ENCODE data around the gene TIMM50. TPM values are rescaled to one million over a fixed set of nuclear protein-coding genes. Genes with fewer than 3 reads are reported as not detected.

Gene TIMM50
- 180 TPM for polyA plus RNA-seq (2012; ENCODE audit: insufficient read length, low read depth)

DNA sequence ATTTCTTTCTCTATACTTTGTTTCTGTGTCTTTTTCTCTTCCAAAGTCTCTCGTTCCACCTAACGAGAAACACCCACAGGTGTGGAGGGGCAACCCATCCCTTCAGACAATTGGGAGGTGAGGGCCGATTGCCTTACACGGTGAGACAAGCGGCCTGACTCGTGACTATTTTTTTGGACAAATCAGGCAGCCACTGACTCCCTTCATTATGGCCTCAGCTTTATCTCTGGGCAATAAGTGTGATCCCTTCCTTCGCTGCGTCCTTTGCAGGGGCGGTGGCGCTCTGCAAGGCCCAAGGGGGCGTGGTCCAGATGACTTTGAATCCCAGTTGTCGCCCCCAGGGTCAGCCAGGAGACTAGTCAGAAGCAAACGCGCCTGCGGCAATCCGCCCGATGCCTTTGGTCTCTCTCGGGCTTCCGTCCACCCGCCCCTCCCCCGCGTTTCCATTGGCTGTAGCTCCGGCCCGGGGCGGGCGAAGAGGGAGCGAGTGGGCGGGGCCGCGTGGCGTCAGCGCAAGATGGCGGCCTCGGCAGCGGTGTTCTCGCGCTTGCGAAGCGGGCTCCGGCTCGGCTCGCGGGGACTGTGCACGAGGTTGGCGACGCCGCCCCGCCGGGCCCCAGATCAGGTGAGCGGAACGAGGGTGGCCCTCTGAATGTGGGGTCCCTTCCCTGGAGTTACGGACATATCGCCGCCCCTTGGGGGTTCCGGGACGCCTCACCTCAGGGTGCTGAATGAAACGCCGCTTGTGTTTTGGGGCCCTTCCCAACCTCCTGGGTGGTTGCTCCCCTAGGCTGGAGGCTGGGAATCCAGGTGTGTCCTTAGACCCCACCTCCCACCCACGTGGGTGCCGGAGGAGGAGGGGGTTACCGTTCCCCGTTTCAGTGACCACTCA is at the start of gene TIMM50:
Gene TIMM50 (plus strand): TSS at position 502 of the 892 bp plus-strand sequence. CDS start 16 bp downstream, at position 518.
- TF ChIP-seq POLR2AphosphoS5 (IDR thresholded peaks at IDR 0.05; ENCODE audit: low read depth, low read length): peak; percentile 80
- TF ChIP-seq TAF1 (IDR thresholded peaks at IDR 0.05; ENCODE audit: borderline replicate concordance, insufficient read depth, low read length): peak; percentile 96
- TF ChIP-seq REST (IDR thresholded peaks at IDR 0.05; ENCODE audit: insufficient read depth in 1 of 2, low read depth in 2 of 2, low read length in 2 of 2): peak; percentile 52 to 57; a peak in 1 of 4 replicates
- TF ChIP-seq SIN3A (IDR thresholded peaks at IDR 0.05; ENCODE audit: borderline replicate concordance, insufficient read depth, low read length): no peak
- peak; percentile 84 for TF ChIP-seq FOXP2 (optimal IDR thresholded peaks at IDR 0.05; ENCODE audit: borderline replicate concordance, extremely low read depth, extremely low read length, insufficient read depth)

DNA sequence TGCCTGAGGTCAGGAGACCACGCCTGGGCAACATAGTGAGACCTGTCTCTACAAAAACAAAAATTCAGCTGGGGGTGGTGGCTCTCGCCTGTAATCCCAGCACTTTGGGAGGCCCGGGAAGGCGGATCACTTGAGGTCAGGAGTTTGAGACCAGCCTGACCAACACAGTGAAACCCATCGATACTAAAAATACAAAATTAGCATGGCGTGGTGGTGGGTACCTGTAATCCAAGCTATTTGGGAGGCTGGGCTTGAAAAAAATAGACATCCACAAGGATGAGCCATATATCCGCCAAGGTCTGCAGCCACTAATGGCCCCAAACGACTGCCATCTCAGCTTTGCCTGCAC is 48.0 kb upstream of the TIMM50 start:
- TF ChIP-seq FOXP2 (optimal IDR thresholded peaks at IDR 0.05; ENCODE audit: borderline replicate concordance, extremely low read depth, extremely low read length, insufficient read depth): no peak
- no peak for TF ChIP-seq TAF1 (IDR thresholded peaks at IDR 0.05; ENCODE audit: borderline replicate concordance, insufficient read depth, low read length)
- TF ChIP-seq REST (IDR thresholded peaks at IDR 0.05; ENCODE audit: insufficient read depth in 1 of 2, low read depth in 2 of 2, low read length in 2 of 2): no peak
- TF ChIP-seq SIN3A (IDR thresholded peaks at IDR 0.05; ENCODE audit: borderline replicate concordance, insufficient read depth, low read length): no peak
- TF ChIP-seq POLR2AphosphoS5 (IDR thresholded peaks at IDR 0.05; ENCODE audit: low read depth, low read length): no peak

GRCh38 chr19:39433480-39434079 is 47.1 kb upstream of the TIMM50 start:
- TF ChIP-seq POLR2AphosphoS5 (IDR thresholded peaks at IDR 0.05; ENCODE audit: low read depth, low read length) (no peak), SIN3A (IDR thresholded peaks at IDR 0.05; ENCODE audit: borderline replicate concordance, insufficient read depth, low read length) (no peak), REST (IDR thresholded peaks at IDR 0.05; ENCODE audit: insufficient read depth in 1 of 2, low read depth in 2 of 2, low read length in 2 of 2) (no peak), FOXP2 (optimal IDR thresholded peaks at IDR 0.05; ENCODE audit: borderline replicate concordance, extremely low read depth, extremely low read length, insufficient read depth) (no peak), TAF1 (IDR thresholded peaks at IDR 0.05; ENCODE audit: borderline replicate concordance, insufficient read depth, low read length) (no peak)

- TF ChIP-seq REST (IDR thresholded peaks at IDR 0.05; ENCODE audit: insufficient read depth in 1 of 2, low read depth in 2 of 2, low read length in 2 of 2) (no peak), POLR2AphosphoS5 (IDR thresholded peaks at IDR 0.05; ENCODE audit: low read depth, low read length) (peak; percentile 9), SIN3A (IDR thresholded peaks at IDR 0.05; ENCODE audit: borderline replicate concordance, insufficient read depth, low read length) (no peak), FOXP2 (optimal IDR thresholded peaks at IDR 0.05; ENCODE audit: borderline replicate concordance, extremely low read depth, extremely low read length, insufficient read depth) (no peak), TAF1 (IDR thresholded peaks at IDR 0.05; ENCODE audit: borderline replicate concordance, insufficient read depth, low read length) (no peak)
These were observed 46.2 kb upstream of the TIMM50 start for GRCh38 chr19:39434123-39435076.
